Left ventricle myocardium inferior (tissue), 1 donor: ENCODE measurements around the gene SLC35F5. TPM values are rescaled to one million over a fixed set of nuclear protein-coding genes. Genes with fewer than 3 reads are reported as not detected.
"Not testable (repeated sequence)": the region's sequence is repeated elsewhere in the genome, so short reads cannot be mapped to it uniquely, and the experiment has no call there.

Source experiments
- DNase-seq: peaks from one replicate; pipeline ENCODE4 v3.0.0-alpha.2; 2020
- H3K27ac ChIP-seq: fragments of 200-600 bp; replicated peaks from 2 replicates; pipeline ENCODE4 v1.8.0; 2021
- H3K27me3 ChIP-seq: fragments of 200-600 bp; 2 replicates; pipeline ENCODE4 v1.8.0; 2021; ENCODE audit warnings: low read depth
- H3K36me3 ChIP-seq: fragments of 200-600 bp; 2 replicates; pipeline ENCODE4 v1.8.0; 2021
- H3K4me1 ChIP-seq: fragments of 200-600 bp; 2 replicates; pipeline ENCODE4 v1.8.0; 2021
- H3K4me3 ChIP-seq: fragments of 200-600 bp; 2 replicates; pipeline ENCODE4 v1.8.0; 2021; ENCODE audit warnings: mild to moderate bottlenecking, moderate library complexity
- H3K9me3 ChIP-seq: fragments of 200-600 bp; replicated peaks from 2 replicates; pipeline ENCODE4 v1.8.0; 2021
- intact Hi-C: fragments of 100-400 bp; cut with micrococcal nuclease; formaldehyde crosslinking; loops from one replicate; pipeline ENCODE4 v1.11.0; 2022
- total RNA-seq: library from RNA; stranded (reverse); fragmentation: NEBNext Ultra II Directional; extraction: Animal tissue kit (Norgen Biotek cat#: 25700); gene quantifications from one replicate; pipeline ENCODE4 v1.2.1, GENCODE V29; 2021
- TF ChIP-seq, protein P1 (sequence below): fragments of 200-600 bp; IDR thresholded peaks from 2 replicates; pipeline ENCODE4 v1.8.0; 2021; ENCODE audit warnings: antibody characterized with exemption, mild to moderate bottlenecking, borderline replicate concordance
- donor health status: DM: no; HTN: yes; CAD: no; lungs with severe emphysema.

SLC35F5 gene
- total RNA-seq, 1 donor from 2014 or later, result 61.4 TPM

DNA sequence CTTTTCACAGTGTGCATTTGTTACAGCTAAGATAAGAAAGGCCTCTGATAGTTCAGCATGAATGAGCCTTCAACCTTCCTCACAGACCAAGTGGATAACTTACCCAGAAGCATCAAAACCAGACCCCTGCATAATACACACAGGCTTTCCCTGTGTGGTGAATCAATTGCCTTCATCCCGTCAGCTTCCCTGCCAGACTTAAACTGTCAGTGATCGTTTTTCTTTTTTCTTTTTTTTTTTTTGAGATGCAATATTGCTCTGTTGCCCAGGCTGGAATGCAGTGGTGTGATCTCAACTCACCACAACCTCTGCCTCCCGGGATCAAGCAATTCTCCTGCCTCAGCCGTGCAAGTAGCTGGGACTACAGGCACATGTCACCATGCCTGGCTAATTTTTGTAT, 20.5 kb upstream of the SLC35F5 start:
- H3K4me3 ChIP-seq, result no peak overlapping the region
- H3K27me3 ChIP-seq, result no peaks in the 10 kb centered on the region
- H3K27ac ChIP-seq, result no peak overlapping the region
- H3K9me3 ChIP-seq, result no peaks in the 10 kb centered on the region
- H3K4me1 ChIP-seq, result peaks cover 5% of the 10 kb centered on the region
- intact Hi-C loops, result no loop called here
- TF ChIP-seq, protein P1, sequence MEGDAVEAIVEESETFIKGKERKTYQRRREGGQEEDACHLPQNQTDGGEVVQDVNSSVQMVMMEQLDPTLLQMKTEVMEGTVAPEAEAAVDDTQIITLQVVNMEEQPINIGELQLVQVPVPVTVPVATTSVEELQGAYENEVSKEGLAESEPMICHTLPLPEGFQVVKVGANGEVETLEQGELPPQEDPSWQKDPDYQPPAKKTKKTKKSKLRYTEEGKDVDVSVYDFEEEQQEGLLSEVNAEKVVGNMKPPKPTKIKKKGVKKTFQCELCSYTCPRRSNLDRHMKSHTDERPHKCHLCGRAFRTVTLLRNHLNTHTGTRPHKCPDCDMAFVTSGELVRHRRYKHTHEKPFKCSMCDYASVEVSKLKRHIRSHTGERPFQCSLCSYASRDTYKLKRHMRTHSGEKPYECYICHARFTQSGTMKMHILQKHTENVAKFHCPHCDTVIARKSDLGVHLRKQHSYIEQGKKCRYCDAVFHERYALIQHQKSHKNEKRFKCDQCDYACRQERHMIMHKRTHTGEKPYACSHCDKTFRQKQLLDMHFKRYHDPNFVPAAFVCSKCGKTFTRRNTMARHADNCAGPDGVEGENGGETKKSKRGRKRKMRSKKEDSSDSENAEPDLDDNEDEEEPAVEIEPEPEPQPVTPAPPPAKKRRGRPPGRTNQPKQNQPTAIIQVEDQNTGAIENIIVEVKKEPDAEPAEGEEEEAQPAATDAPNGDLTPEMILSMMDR, result no peak
- DNase-seq, result no peak
- no peaks in the 10 kb centered on the region for H3K36me3 ChIP-seq

DNA sequence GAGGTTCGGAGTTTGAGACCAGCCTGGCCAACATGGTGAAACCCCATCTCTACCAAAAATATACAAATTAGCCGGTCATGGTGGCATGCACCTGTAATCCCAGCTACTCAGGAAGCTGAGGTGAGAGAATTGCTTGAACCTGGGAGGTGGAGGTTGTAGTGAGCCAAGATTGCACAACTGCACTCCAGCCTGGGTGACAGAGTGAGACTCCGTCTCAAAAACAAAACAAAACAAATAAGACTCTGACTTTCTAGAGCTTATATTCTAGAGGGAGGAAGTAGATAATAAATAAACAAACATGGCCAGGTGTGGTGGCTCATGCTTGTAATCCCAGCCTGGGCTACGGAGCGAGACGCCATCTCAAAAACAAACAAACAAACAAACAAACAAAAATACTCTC, 18.2 kb upstream of the SLC35F5 start:
- H3K36me3 ChIP-seq, H3K27ac ChIP-seq, intact Hi-C loops, H3K9me3 ChIP-seq, H3K4me3 ChIP-seq, H3K4me1 ChIP-seq, DNase-seq, H3K27me3 ChIP-seq: not testable (repeated sequence)

DNA sequence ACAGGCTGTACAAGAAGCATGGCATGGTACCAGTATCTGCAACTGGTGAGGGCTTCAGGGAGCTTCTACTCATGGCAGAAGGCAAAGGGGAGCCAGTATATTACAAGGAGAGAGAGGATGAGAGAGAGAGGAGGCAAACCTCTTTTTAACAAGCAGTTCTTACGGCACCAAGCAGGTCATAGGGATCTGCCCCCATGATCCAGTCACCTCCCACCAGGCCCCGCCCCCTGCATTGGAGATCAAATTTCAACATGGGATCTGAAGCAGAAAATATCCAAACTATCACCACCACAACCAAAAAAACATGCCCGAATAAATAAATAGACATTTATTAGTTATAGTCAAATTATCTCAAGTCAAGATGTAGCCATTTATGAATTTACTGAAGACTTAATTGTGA, 14.5 kb upstream of the SLC35F5 start:
- Histone ChIP-seq H3K36me3 (no peaks in the 10 kb centered on the region), H3K4me1 (no peaks in the 10 kb centered on the region), H3K9me3 (no peaks in the 10 kb centered on the region), H3K27ac (no peak overlapping the region), H3K4me3 (no peak overlapping the region), H3K27me3 (no peaks in the 10 kb centered on the region)
- no peak for DNase-seq
- TF ChIP-seq, protein P1, result no peak
- intact Hi-C loops, result no loop called here

DNA sequence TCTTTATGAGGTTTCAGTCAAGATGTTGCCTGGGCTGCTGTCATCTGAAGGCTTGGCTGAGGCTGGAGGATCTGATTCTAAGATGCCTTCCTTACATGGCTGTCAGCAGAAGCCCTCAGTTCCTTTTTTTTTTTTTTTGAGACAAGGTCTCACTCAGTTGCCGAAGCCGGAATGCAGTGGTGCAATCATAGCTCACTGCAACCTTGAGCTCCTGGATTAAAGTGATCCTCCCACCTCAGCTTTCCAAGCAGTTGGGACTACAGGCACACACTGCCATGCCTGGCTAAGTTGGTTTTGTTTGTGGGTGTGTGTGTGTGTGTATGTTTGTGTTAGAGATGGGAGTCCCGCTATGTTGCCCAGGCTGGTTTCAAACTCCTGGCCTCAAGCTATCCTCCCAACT, 13.1 kb upstream of the SLC35F5 start:
- no peaks in the 10 kb centered on the region for H3K9me3 ChIP-seq
- no peak for DNase-seq
- no peak overlapping the region for H3K27ac ChIP-seq
- H3K4me3 ChIP-seq, result no peak overlapping the region
- no peaks in the 10 kb centered on the region for H3K27me3 ChIP-seq
- intact Hi-C loops, result no loop called here
- no peaks in the 10 kb centered on the region for H3K36me3 ChIP-seq
- no peaks in the 10 kb centered on the region for H3K4me1 ChIP-seq
- TF ChIP-seq, protein P1, result no peak

DNA sequence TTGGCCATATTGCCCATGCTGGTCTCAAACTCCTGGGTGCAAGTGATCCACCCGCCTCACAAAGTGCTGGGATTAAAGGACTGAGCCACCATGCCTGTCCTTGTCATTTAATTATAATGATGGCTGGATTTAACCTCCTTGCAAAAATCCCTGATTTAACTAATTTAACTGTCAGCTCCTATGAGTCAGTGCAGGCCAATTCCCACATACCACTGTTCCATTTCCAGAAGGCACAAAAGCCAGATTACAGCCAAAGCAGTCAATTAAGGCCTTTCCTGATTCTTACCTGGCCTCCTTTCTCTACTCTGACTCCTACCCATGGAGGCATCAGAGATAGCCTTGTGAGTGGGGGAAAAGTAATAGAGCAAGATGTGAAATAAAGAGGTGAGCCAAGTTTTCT, 12.3 kb upstream of the SLC35F5 start:
- Histone ChIP-seq H3K27me3 (no peaks in the 10 kb centered on the region), H3K27ac (no peak overlapping the region), H3K4me1 (no peaks in the 10 kb centered on the region), H3K4me3 (no peak overlapping the region), H3K9me3 (no peaks in the 10 kb centered on the region), H3K36me3 (no peaks in the 10 kb centered on the region)
- TF ChIP-seq, protein P1, result no peak
- no peak for DNase-seq
- intact Hi-C loops, result no loop called here

DNA sequence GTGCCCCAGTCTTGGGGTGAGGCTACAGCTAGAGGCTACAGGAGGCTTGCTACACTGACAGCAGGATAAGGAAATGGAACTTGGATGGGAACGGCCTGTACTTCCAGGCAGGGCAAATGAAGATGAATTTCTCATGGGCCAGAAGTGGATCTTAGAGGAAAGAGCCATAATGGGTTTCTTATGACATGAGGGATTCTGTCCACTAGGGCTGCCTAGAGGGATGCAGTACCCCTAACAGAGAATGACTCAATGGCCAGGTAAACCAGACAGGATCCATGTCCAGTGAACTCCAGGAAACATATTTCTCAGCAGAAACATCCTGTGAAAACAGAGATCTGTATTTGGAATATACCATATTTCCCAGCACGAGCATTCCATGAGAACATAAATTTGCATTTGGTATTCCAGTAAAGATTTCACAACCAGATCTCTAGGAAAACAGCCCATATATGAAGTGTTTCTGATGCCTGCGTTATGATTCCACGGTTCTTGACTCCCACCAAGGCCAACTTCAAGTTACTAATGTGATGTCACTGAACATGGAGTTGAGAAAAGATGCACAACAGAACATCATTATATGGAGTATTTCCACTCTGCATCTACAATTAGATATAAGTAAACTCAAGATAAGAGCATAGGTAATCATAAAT, 11.5 kb upstream of the SLC35F5 start:
- no peak for DNase-seq
- intact Hi-C loops, result no loop called here
- Histone ChIP-seq H3K36me3 (no peaks in the 10 kb centered on the region), H3K27ac (no peak overlapping the region), H3K4me1 (no peaks in the 10 kb centered on the region), H3K9me3 (no peaks in the 10 kb centered on the region), H3K4me3 (no peak overlapping the region), H3K27me3 (no peaks in the 10 kb centered on the region)
- TF ChIP-seq, protein P1, result no peak
